Adipocyte (in vitro differentiated cells): ENCODE data around the gene MIPEP.

Experiments used
- DNase-seq: peaks from one replicate; pipeline ENCODE4 v3.0.0-alpha.2; 2015; ENCODE audit warnings: low read depth
- H3K27me3 ChIP-seq: replicated peaks from 2 replicates; pipeline ENCODE4 v1.7.0; 2013; ENCODE audit warnings: mild to moderate bottlenecking, low read length, moderate library complexity; ENCODE audit not compliant: control insufficient read depth, insufficient read depth
- H3K36me3 ChIP-seq: 2 replicates; pipeline ENCODE4 v1.7.0; 2013; ENCODE audit warnings: low read length, mild to moderate bottlenecking, moderate library complexity; ENCODE audit not compliant: control insufficient read depth, insufficient read depth, severe bottlenecking
- H3K4me1 ChIP-seq: 2 replicates; pipeline ENCODE4 v1.7.0; 2013; ENCODE audit warnings: mild to moderate bottlenecking, low read length, moderate library complexity; ENCODE audit not compliant: control insufficient read depth, insufficient read depth
- H3K4me3 ChIP-seq: 2 replicates; pipeline ENCODE4 v1.7.0; 2013; ENCODE audit warnings: mild to moderate bottlenecking, low read length, moderate library complexity
- H3K9ac ChIP-seq: 2 replicates; pipeline ENCODE4 v1.7.0; 2013; ENCODE audit warnings: mild to moderate bottlenecking, low read length, moderate library complexity
- H3K9me3 ChIP-seq: 2 replicates; pipeline ENCODE4 v1.7.0; 2013; ENCODE audit warnings: mild to moderate bottlenecking, low read length, moderate library complexity; ENCODE audit not compliant: control insufficient read depth

MIPEP gene

DNA sequence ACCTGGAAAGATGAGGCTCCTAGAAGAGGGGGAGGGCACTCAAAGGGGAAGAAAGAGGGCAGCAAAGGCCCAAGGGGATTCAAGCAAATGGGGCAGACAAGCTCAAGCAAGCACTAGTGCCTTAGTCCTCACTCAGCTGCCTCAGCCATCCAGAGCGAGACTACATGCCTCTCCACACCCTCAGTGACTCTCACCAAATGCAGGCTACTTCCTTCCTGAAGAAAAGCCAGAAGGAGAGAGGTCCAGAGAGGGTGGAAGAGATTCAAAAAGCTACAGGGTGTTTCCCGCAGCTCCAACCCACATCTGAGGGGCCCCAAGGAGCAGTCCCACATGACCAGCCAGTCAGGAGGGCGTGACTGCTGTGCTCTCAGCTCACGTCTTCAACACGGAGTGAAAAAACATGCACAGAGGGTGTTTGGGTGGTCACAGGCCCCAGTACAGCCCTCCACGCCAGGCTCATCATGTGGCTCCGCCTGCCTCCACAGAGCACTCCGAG is 40.5 kb downstream of the MIPEP start:
- no peak overlapping the region for H3K4me3 ChIP-seq
- DNase-seq: no peak
- H3K36me3 ChIP-seq: no peaks in the 10 kb centered on the region
- H3K9ac ChIP-seq: no peak overlapping the region
- no peaks in the 10 kb centered on the region for H3K27me3 ChIP-seq
- H3K4me1 ChIP-seq: peaks cover 12% of the 10 kb centered on the region
- no peaks in the 10 kb centered on the region for H3K9me3 ChIP-seq

- no peaks in the 10 kb centered on the region for H3K36me3 ChIP-seq
- H3K9me3 ChIP-seq: no peaks in the 10 kb centered on the region
- no peaks in the 10 kb centered on the region for H3K27me3 ChIP-seq
- H3K4me3 ChIP-seq: no peak overlapping the region
- peaks cover 12% of the 10 kb centered on the region for H3K4me1 ChIP-seq
- DNase-seq: no peak
- H3K9ac ChIP-seq: no peak overlapping the region
Measured at GRCh38 chr13:23848019-23848418, 41.2 kb downstream of the MIPEP start.

DNA sequence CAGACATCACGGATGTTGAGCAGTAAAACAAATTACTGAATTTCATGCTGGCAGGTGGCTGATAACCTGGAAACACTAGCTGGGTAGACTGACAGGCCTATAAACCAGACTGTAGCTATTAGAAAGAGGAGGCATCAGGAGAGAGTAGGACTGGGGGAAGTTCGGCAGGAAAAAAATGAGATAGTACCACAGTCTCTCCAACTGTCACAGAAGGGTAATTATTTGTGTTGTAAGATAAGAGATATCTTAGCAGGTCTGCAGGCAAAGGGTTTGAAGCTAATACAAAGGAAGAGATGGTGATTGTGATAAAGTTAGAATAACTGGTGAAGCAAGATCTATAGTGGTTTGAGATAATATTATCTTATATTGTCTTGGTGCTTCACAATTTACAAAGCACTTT is 41.7 kb downstream of the MIPEP start:
- Histone ChIP-seq H3K27me3 (no peaks in the 10 kb centered on the region), H3K9ac (no peak overlapping the region), H3K36me3 (no peaks in the 10 kb centered on the region), H3K9me3 (no peaks in the 10 kb centered on the region), H3K4me1 (peaks cover 12% of the 10 kb centered on the region), H3K4me3 (no peak overlapping the region)
- DNase-seq: no peak

DNA sequence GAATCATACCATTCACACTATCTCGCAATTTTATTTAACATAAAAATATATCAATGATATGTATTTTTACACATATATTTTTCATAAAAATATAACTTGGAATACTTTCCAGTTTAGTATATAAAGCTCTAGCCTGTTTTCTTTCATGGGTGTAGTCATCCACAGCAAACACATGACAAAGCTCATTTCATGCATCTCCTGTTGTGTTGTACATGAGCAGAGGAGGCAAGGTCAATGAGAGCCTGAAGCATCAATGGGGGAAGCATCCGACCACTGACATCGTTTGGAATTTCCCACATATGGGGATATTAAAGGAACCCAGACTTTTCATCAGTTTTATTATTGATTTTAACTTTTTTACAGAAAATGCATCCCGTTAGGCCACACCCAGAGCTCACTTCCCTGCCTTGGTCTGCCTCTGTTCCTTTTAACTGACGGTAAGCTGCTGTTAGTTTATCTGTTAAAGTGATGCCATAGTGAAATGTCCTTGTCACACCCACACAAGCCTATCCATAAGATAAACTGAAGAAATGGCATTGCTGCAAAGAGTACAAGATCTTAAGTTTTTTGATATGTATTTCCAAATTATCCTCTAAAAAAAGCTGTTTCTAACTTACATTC is 44.0 kb downstream of the MIPEP start:
- Histone ChIP-seq H3K36me3 (no peaks in the 10 kb centered on the region), H3K4me1 (peaks cover 7% of the 10 kb centered on the region), H3K9me3 (no peaks in the 10 kb centered on the region), H3K27me3 (no peaks in the 10 kb centered on the region), H3K9ac (no peak overlapping the region), H3K4me3 (no peak overlapping the region)
- no peak for DNase-seq

GRCh38 chr13:23844132-23844531 is 45.1 kb downstream of the MIPEP start:
- Histone ChIP-seq H3K36me3 (no peaks in the 10 kb centered on the region), H3K9me3 (no peaks in the 10 kb centered on the region), H3K9ac (no peak overlapping the region), H3K4me1 (peaks cover 7% of the 10 kb centered on the region), H3K27me3 (no peaks in the 10 kb centered on the region), H3K4me3 (no peak overlapping the region)
- no peak for DNase-seq

DNA sequence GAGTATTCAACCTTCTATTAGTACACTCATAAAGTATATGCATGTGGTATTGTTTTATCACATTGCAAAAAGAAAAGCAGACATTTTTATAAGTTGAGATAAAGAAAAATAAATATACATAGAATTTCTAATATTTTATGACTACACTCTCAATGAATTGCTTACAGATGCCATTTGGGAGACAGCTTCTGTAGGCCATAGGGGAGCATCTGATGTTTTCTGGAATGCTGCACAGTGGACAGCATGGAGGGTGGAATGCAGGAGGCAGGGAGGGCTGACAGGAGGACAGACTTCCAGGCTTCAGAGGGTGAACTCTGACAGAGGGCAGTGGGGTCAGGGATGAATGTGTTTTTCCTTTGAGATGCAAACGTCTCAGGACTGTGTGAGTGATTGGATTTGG is 45.8 kb downstream of the MIPEP start:
- Histone ChIP-seq H3K4me1 (peaks cover 5% of the 10 kb centered on the region), H3K9ac (no peak overlapping the region), H3K36me3 (no peaks in the 10 kb centered on the region), H3K27me3 (no peaks in the 10 kb centered on the region), H3K4me3 (no peak overlapping the region), H3K9me3 (no peaks in the 10 kb centered on the region)
- DNase-seq: no peak

GRCh38 chr13:23842406-23842805 is 46.8 kb downstream of the MIPEP start:
- Histone ChIP-seq H3K27me3 (no peaks in the 10 kb centered on the region), H3K4me3 (no peak overlapping the region), H3K36me3 (peaks cover 3% of the 10 kb centered on the region), H3K9ac (no peak overlapping the region), H3K4me1 (no peaks in the 10 kb centered on the region), H3K9me3 (no peaks in the 10 kb centered on the region)
- no peak for DNase-seq

- no peaks in the 10 kb centered on the region for H3K9me3 ChIP-seq
- no peak overlapping the region for H3K9ac ChIP-seq
- no peak overlapping the region for H3K4me3 ChIP-seq
- DNase-seq: no peak
- no peaks in the 10 kb centered on the region for H3K27me3 ChIP-seq
- H3K36me3 ChIP-seq: peaks cover 5% of the 10 kb centered on the region
- no peaks in the 10 kb centered on the region for H3K4me1 ChIP-seq
Measured at GRCh38 chr13:23833733-23834611, 55.2 kb downstream of the MIPEP start.

DNA sequence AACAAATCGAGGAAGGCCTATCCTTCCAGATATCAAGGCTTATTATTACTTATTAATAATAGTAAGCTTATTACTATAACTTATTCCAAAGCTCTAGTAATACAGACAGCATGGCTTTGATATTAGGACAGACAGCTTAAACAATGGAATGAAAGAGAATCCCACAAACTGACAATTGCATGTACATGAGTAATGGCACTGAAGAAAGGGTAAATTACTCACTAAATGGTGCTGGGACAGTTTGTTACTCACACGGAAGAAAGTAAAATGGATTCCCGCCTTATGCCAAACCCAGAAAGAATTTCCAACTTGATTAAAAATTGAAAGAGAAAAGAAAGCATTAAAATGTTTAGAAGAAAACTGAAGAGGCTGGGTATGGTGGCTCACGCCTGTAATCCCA is 60.3 kb downstream of the MIPEP start:
- Histone ChIP-seq H3K9ac (no peak overlapping the region), H3K4me1 (no peaks in the 10 kb centered on the region), H3K36me3 (peaks cover 1% of the 10 kb centered on the region), H3K4me3 (no peak overlapping the region), H3K27me3 (no peaks in the 10 kb centered on the region), H3K9me3 (peaks cover 18% of the 10 kb centered on the region)
- peak; percentile 7 for DNase-seq

- DNase-seq: no peak
- Histone ChIP-seq H3K4me3 (no peak overlapping the region), H3K27me3 (no peaks in the 10 kb centered on the region), H3K36me3 (peaks cover 7% of the 10 kb centered on the region), H3K9ac (no peak overlapping the region), H3K4me1 (no peaks in the 10 kb centered on the region), H3K9me3 (peaks cover 24% of the 10 kb centered on the region)
Measured at GRCh38 chr13:23828086-23828485, 61.1 kb downstream of the MIPEP start.

- H3K4me3 ChIP-seq: no peak overlapping the region
- H3K9ac ChIP-seq: no peak overlapping the region
- H3K4me1 ChIP-seq: peaks cover 5% of the 10 kb centered on the region
- peaks cover 24% of the 10 kb centered on the region for H3K9me3 ChIP-seq
- no peak for DNase-seq
- peaks cover 7% of the 10 kb centered on the region for H3K36me3 ChIP-seq
- no peaks in the 10 kb centered on the region for H3K27me3 ChIP-seq
Measured at GRCh38 chr13:23825179-23825578, 64.0 kb downstream of the MIPEP start.
